Breast epithelium (tissue), 3 donors: ENCODE measurements around the gene OPCML.

Experiments used
- CTCF ChIP-seq, 3 donors: fragments of 450-650 bp; IDR thresholded peaks; one replicate each; pipeline ENCODE4 v1.5.1; 2016 to 2017; ENCODE audit warnings: antibody characterized with exemption in 3 of 3, mild to moderate bottlenecking in 3 of 3, moderate library complexity in 3 of 3
- POLR2AphosphoS5 ChIP-seq, 3 donors: sonication (generic); formaldehyde crosslinking; IDR thresholded peaks; one replicate each; pipeline ENCODE4 v1.6.1; 2017; ENCODE audit warnings: antibody characterized with exemption in 3 of 3

- no peak for TF ChIP-seq CTCF (IDR thresholded peaks at IDR 0.05)
- no peak for TF ChIP-seq POLR2AphosphoS5 (IDR thresholded peaks at IDR 0.05)
These were observed 47.1 kb upstream of the OPCML start for GRCh38 chr11:133579165-133580031.
